HUES6 (cell line): ENCODE data around the gene LAPTM5.

Experiments used
- H3K27ac ChIP-seq: 2 replicates; pipeline ENCODE4 v1.7.0; 2013; ENCODE audit warnings: low read depth, mild to moderate bottlenecking, low read length, inconsistent platforms
- H3K27me3 ChIP-seq: 2 replicates; pipeline ENCODE4 v1.6.1; 2013; ENCODE audit warnings: low read length; ENCODE audit not compliant: control insufficient read depth, insufficient read depth
- H3K36me3 ChIP-seq: 2 replicates; pipeline ENCODE4 v1.6.1; 2013; ENCODE audit warnings: low read length; ENCODE audit not compliant: control insufficient read depth, insufficient read depth
- H3K4me1 ChIP-seq: 2 replicates; pipeline ENCODE4 v1.6.1; 2013; ENCODE audit warnings: low read length; ENCODE audit not compliant: control insufficient read depth, insufficient read depth
- H3K4me3 ChIP-seq: 2 replicates; pipeline ENCODE4 v1.5.1; 2013; ENCODE audit warnings: low read depth, low read length
- H3K9ac ChIP-seq: one replicate; pipeline ENCODE4 v1.6.1; 2013; ENCODE audit warnings: mild to moderate bottlenecking, low read length
- H3K9me3 ChIP-seq: 2 replicates; pipeline ENCODE4 v1.6.1; 2013; ENCODE audit warnings: low read depth, low read length; ENCODE audit not compliant: control insufficient read depth, insufficient read depth

The LAPTM5 gene

DNA sequence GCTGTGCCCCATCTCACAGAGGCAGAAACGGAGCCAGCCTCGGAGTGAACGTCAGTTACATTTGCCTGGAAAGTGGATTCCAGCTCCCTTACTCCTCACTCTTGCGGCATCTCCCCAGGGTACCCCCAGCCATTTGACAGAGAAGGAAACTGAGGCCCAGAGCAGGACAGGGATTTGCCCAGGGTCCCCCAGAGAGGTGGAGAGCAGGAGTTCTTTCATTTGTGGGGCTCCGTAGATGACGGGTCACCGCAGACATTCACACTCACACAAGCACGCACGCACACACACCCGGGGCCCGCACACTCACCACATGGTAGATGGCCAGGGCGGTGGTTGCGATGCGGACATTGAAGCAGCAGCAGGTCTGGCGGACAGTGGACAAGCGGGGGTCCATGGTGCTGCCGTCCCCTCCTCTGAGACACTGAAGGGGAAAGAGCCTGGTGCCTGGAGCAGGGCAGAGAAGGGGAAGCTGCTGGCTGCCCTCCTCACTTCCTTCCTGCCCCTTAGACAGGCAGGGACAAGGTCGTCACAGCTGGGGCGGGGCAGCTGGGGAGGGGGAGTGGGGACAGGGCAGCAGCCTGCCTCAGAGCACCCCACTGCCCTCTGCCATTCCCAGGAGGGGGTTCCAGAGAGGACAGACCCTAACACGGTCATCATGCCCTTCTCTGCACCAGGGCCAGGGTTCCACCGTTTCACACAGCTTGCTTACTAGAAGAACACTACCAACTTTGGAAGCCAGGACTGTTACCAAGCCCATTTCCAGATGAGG is at the start of gene LAPTM5:
Gene LAPTM5, minus strand, starts transcription at position 423 of the 769 bp plus-strand sequence. Its CDS starts 29 bp downstream, at position 394.
- Histone ChIP-seq H3K27me3 (no peaks in the 10 kb centered on the region), H3K9ac (no peak within 1 kb of the TSS), H3K4me1 (peaks cover 34% of the 10 kb centered on the region), H3K4me3 (no peak within 1 kb of the TSS), H3K27ac (no peak within 1 kb of the TSS), H3K9me3 (peaks cover 6% of the 10 kb centered on the region), H3K36me3 (no peaks in the 10 kb centered on the region)

DNA sequence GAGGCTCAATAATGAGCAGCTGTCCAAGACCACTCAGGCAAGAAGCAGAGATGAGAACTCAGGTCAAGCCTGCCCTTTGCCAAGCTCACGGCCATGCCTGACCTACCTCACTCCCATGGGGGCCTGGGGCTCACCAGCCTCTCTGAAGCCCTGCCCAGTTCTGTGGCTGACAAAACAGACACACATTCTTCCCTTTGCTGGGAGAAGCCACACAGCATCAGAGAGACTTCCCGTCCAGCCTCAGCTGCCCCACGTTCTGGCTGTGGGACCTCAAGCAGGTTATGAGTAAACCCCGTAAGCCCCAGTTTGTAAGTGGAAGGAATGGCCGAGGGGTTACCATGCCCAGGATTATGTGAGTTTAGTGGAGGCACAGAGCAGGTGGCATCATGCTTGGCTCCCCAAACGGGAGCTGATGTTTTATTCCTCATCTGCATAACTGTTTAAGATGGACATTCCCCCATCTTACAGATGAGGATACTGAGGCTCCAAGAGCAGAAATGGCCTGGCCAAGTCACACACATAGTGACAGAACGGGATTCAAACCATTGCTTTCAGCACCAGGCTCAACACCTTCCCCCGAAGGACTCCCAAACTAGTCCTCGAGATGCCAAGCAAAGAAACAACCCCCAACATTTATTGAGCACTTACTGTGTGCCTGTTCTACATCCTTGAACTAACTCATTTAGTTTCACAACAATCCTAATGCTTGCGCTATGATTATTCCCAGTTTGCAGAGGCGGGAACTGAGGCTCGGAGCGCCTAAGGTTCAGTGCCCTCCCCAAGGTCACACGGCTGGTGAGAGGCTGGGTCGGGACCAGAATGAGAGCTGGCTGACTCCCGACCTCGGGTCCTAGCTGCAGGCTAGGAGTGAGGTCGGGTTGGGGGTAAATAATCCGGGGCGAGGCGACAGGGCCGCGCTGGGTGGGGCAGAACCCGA is 49.1 kb upstream of the LAPTM5 start:
- Histone ChIP-seq H3K4me1 (peaks cover 54% of the 10 kb centered on the region), H3K9ac (no peak overlapping the region), H3K4me3 (no peak overlapping the region), H3K27me3 (no peaks in the 10 kb centered on the region; the same call in 1 of the 2 replicates), H3K36me3 (no peaks in the 10 kb centered on the region), H3K27ac (no peak overlapping the region), H3K9me3 (no peaks in the 10 kb centered on the region)

- no peak overlapping the region for H3K9ac ChIP-seq
- H3K36me3 ChIP-seq, result no peaks in the 10 kb centered on the region
- H3K27ac ChIP-seq, result no peak overlapping the region
- peaks cover 56% of the 10 kb centered on the region for H3K4me1 ChIP-seq
- H3K27me3 ChIP-seq, result no peaks in the 10 kb centered on the region; the same call in 1 of the 2 replicates
- no peak overlapping the region for H3K4me3 ChIP-seq
- no peaks in the 10 kb centered on the region for H3K9me3 ChIP-seq
Measured at GRCh38 chr1:30805304-30806003, 47.9 kb upstream of the LAPTM5 start.

GRCh38 chr1:30804822-30805221 is 47.2 kb upstream of the LAPTM5 start:
- peaks cover 50% of the 10 kb centered on the region for H3K4me1 ChIP-seq
- H3K27ac ChIP-seq, result no peak overlapping the region
- no peaks in the 10 kb centered on the region for H3K36me3 ChIP-seq
- H3K4me3 ChIP-seq, result no peak overlapping the region
- no peak overlapping the region for H3K9ac ChIP-seq
- no peaks in the 10 kb centered on the region for H3K9me3 ChIP-seq
- H3K27me3 ChIP-seq, result no peaks in the 10 kb centered on the region; the same call in 1 of the 2 replicates

DNA sequence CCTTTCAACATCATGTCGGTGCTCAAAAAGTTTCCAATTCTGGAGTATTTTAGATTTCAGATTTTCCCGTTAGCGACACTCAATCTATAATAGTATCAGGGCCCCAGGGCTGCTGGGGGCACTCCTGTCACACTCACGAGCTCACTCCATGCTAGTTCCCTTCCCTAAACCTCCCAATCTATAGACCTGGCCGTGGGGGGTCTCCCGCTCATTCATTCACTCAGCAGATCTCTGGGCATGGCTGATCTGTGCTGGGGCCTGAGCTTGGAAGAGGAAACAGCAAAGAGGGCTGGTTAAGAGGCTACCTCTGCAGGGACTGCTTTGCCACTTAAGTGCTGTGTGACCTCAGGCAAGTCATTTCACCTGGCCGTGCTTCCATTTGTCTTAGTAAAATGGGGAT is 46.8 kb upstream of the LAPTM5 start:
- H3K36me3 ChIP-seq, result no peaks in the 10 kb centered on the region
- no peaks in the 10 kb centered on the region; the same call in 1 of the 2 replicates for H3K27me3 ChIP-seq
- peaks cover 45% of the 10 kb centered on the region for H3K4me1 ChIP-seq
- H3K9me3 ChIP-seq, result no peaks in the 10 kb centered on the region
- no peak overlapping the region for H3K4me3 ChIP-seq
- no peak overlapping the region for H3K27ac ChIP-seq
- no peak overlapping the region for H3K9ac ChIP-seq

- H3K4me1 ChIP-seq, result peaks cover 43% of the 10 kb centered on the region
- no peaks in the 10 kb centered on the region for H3K36me3 ChIP-seq
- H3K4me3 ChIP-seq, result no peak overlapping the region
- no peaks in the 10 kb centered on the region; the same call in 1 of the 2 replicates for H3K27me3 ChIP-seq
- no peaks in the 10 kb centered on the region for H3K9me3 ChIP-seq
- H3K27ac ChIP-seq, result no peak overlapping the region
- no peak overlapping the region for H3K9ac ChIP-seq
Measured at GRCh38 chr1:30803562-30803961, 46.0 kb upstream of the LAPTM5 start.

DNA sequence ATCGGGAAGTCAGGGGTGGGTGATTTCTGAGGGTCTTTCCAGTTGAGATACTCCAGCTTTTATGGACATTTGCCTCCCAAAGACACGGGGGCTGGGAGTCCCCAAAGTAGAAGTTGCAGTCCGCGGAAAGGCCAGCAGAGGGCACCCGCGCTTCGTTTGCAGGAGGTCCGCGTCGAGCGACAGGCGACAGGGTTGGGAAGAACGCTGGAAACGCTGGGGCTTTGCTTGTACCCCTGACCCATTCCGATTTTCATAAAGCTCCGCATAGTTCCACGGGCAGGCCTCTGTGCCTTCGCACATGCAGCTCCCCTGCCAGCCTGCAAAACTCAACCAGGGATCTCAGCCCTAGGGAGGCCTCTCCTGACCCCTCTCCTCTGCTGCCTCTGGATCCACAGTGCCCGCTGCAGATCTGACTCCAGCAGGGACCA is 44.2 kb upstream of the LAPTM5 start:
- H3K9ac ChIP-seq, result no peak overlapping the region

DNA sequence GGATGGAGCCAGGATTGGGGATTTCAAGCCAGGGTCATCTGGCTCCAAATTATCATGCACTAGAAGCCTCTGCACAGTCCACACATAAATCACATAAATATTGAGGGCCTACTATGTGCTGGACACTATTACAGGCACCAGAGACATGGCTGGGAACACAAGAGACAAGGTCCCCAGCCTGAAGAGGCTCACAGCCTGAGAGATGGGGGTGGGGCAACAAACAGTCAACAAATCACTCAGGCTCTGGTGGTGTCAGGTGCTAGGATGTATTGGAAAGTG is 41.6 kb upstream of the LAPTM5 start:
- Histone ChIP-seq H3K27ac (no peak overlapping the region), H3K4me1 (peaks cover 25% of the 10 kb centered on the region), H3K36me3 (no peaks in the 10 kb centered on the region), H3K4me3 (no peak overlapping the region), H3K9me3 (no peaks in the 10 kb centered on the region), H3K27me3 (no peaks in the 10 kb centered on the region), H3K9ac (no peak overlapping the region)

More for the DNA sequence above, 44.2 kb upstream of the LAPTM5 start:
- no peaks in the 10 kb centered on the region for H3K9me3 ChIP-seq
- H3K4me1 ChIP-seq, result peaks cover 43% of the 10 kb centered on the region
- H3K36me3 ChIP-seq, result no peaks in the 10 kb centered on the region
- peak overlapping the region; percentile 39; the same call in 1 of the 2 replicates for H3K4me3 ChIP-seq
- H3K27me3 ChIP-seq, result no peaks in the 10 kb centered on the region; the same call in 1 of the 2 replicates
- H3K27ac ChIP-seq, result no peak overlapping the region

DNA sequence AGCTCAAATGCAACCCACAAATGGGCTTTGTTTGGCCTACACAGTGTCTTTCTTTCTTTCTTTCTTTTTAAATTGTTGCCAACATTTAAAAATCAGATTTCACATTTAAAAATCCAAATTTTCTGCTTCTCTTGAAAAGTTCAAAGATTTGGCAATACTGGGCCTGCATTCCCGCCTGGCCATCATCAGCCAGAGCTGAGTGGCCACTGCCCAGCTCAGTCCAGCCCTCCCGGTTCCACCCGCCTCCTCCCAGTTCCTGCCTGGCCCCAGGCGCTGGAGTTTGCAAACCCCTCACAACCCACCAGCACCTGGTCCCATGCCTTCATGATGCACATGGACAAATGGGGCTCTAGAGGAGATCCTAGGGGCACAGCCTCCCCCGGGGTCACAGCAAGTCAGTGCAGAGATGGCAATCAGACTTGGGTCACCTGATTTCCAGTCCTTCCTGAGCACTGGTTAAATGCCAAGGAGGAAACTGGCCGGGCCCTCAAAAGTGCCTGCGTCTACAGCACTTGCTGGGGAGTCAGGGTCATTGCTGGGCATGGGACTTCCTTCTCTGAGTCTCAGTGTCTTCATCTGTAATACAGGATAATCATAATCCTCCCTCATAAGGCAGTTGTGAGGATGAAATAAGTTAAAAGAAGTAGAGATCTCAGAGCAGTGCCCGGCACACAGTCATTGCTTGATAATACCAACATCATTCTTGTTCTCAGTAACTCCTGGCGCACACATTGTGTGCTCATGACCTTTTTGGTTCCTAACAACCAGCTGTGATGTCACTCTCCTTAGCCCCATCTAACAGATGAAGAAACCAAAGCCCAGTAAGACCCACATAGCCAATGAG is 41.0 kb upstream of the LAPTM5 start:
- no peaks in the 10 kb centered on the region for H3K27me3 ChIP-seq
- no peaks in the 10 kb centered on the region for H3K9me3 ChIP-seq
- no peak overlapping the region for H3K4me3 ChIP-seq
- H3K27ac ChIP-seq, result no peak overlapping the region
- peaks cover 19% of the 10 kb centered on the region; the same call in 1 of the 2 replicates for H3K4me1 ChIP-seq
- no peaks in the 10 kb centered on the region for H3K36me3 ChIP-seq
- no peak overlapping the region for H3K9ac ChIP-seq

- H3K4me3 ChIP-seq, result no peak overlapping the region
- H3K27me3 ChIP-seq, result no peaks in the 10 kb centered on the region
- H3K27ac ChIP-seq, result no peak overlapping the region
- H3K9ac ChIP-seq, result no peak overlapping the region
- no peaks in the 10 kb centered on the region for H3K9me3 ChIP-seq
- H3K4me1 ChIP-seq, result peaks cover 10% of the 10 kb centered on the region; the same call in 1 of the 2 replicates
- no peaks in the 10 kb centered on the region for H3K36me3 ChIP-seq
Measured at GRCh38 chr1:30795026-30795425, 37.5 kb upstream of the LAPTM5 start.
